Skeletal muscle satellite cell (primary cell): ENCODE measurements around the gene VIPR2.
"Not testable (repeated sequence)": the region's sequence is repeated elsewhere in the genome, so short reads cannot be mapped to it uniquely, and the experiment has no call there.

Experiments
- H3K27me3 ChIP-seq: 2 replicates; pipeline ENCODE4 v1.7.0; 2013; ENCODE audit warnings: low read length; ENCODE audit not compliant: control insufficient read depth, insufficient read depth
- H3K36me3 ChIP-seq: 2 replicates; pipeline ENCODE4 v1.7.0; 2013; ENCODE audit warnings: mild to moderate bottlenecking, control low read depth, low read length; ENCODE audit not compliant: insufficient read depth
- H3K4me1 ChIP-seq: 2 replicates; pipeline ENCODE4 v1.7.0; 2013; ENCODE audit warnings: low read length; ENCODE audit not compliant: control insufficient read depth, insufficient read depth
- H3K4me2 ChIP-seq: 2 replicates; pipeline ENCODE4 v1.7.0; 2013; ENCODE audit warnings: mild to moderate bottlenecking, low read length
- H3K4me3 ChIP-seq: 2 replicates; pipeline ENCODE4 v1.7.0; 2013; ENCODE audit warnings: low read length
- H3K9ac ChIP-seq: 2 replicates; pipeline ENCODE4 v1.7.0; 2013; ENCODE audit warnings: mild to moderate bottlenecking, low read depth, low read length, moderate library complexity
- H3K9me3 ChIP-seq: replicated peaks from 2 replicates; pipeline ENCODE4 v1.7.0; 2013; ENCODE audit warnings: mild to moderate bottlenecking, control low read depth, low read length

Gene VIPR2

DNA sequence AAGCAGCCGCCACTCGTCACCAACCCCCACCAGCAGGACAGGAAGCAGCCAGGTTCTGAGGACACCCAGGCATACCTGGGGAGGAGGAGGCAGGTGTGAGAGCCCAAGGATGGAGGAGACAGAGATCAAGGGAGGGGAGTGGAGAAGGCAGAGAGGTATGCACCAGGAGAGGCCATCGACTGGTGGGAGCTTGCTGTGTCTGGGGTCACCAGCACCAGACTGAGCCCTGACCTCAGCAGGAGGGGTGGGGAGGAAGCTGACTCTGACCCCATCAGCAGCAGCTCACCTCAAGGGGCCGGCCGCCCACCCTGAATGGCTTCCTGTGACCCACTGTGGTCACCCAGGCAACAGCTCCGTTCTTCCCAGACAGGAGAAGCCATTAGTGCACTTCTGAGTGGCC lies 7.8 kb downstream of the VIPR2 start:
- Histone ChIP-seq H3K27me3 (no peaks in the 10 kb centered on the region), H3K4me2 (no peak overlapping the region), H3K9me3 (no peaks in the 10 kb centered on the region), H3K36me3 (no peaks in the 10 kb centered on the region), H3K4me1 (no peaks in the 10 kb centered on the region), H3K9ac (no peak overlapping the region), H3K4me3 (no peak overlapping the region)

DNA sequence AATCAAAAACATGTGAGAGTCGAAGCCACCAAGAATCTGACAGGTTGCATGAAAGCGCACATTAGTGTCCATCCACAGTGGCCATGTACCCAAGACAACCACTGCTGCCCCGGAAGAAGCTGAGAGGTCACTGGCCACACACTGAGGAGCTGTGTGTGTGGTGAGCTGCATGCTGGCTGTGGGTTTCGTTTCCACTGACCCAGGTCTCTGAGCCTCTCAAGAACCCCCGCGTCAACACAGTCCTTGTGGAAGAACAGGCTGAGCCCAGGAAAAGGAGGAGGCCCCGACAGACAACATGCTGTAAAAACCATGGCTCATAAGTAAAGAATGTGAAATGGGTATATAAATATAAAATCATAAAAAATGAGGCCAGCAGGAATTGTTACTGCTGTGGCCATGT lies 8.2 kb downstream of the VIPR2 start:
- Histone ChIP-seq H3K9ac (no peak overlapping the region), H3K9me3 (no peaks in the 10 kb centered on the region), H3K27me3 (no peaks in the 10 kb centered on the region), H3K4me3 (no peak overlapping the region), H3K4me1 (no peaks in the 10 kb centered on the region), H3K36me3 (no peaks in the 10 kb centered on the region), H3K4me2 (no peak overlapping the region)

GRCh38 chr7:159136013-159136412 lies 8.7 kb downstream of the VIPR2 start:
- Histone ChIP-seq H3K4me3 (no peak overlapping the region), H3K4me1 (no peaks in the 10 kb centered on the region), H3K36me3 (no peaks in the 10 kb centered on the region), H3K9ac (no peak overlapping the region), H3K9me3 (no peaks in the 10 kb centered on the region), H3K27me3 (no peaks in the 10 kb centered on the region), H3K4me2 (no peak overlapping the region)

GRCh38 chr7:159132670-159133443 lies 11.8 kb downstream of the VIPR2 start:
- H3K9me3 ChIP-seq, H3K4me1 ChIP-seq, H3K4me2 ChIP-seq, H3K36me3 ChIP-seq, H3K4me3 ChIP-seq, H3K9ac ChIP-seq, H3K27me3 ChIP-seq: not testable (repeated sequence)

GRCh38 chr7:159130820-159131219 lies 13.8 kb downstream of the VIPR2 start:
- Histone ChIP-seq H3K4me2 (no peak overlapping the region), H3K27me3 (no peaks in the 10 kb centered on the region), H3K9me3 (peaks cover 2% of the 10 kb centered on the region), H3K4me3 (no peak overlapping the region), H3K9ac (no peak overlapping the region), H3K4me1 (no peaks in the 10 kb centered on the region), H3K36me3 (no peaks in the 10 kb centered on the region)

DNA sequence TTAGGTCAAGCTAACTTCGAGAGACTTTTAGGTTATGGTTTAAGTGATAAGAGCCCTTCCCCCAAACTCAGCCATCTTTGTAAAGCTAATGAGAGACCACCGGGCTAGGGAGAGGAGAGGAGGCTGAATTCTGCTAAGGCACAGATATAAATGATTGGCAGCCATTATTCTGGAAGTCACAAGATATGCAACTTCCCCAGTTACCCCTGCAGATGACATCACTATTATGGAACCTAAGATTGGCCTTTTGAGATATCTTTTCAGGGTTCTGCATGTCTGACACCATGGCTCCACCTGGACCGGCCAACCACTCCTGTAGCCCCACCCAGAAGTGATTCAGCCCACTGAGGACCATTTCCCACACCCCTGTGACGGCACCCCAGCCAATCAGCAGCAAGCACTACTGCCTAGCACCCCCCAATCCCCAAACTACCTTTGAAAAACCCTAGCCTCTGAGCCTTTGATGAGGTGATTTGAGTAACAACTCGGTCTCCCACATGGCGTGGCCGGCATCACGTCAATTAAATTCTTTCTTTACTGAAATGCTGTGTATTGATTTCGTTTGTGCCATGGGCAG lies 14.4 kb downstream of the VIPR2 start:
- Histone ChIP-seq H3K36me3 (no peaks in the 10 kb centered on the region), H3K9ac (no peak overlapping the region), H3K4me1 (no peaks in the 10 kb centered on the region), H3K4me3 (no peak overlapping the region), H3K4me2 (no peak overlapping the region), H3K27me3 (no peaks in the 10 kb centered on the region), H3K9me3 (peaks cover 2% of the 10 kb centered on the region)

DNA sequence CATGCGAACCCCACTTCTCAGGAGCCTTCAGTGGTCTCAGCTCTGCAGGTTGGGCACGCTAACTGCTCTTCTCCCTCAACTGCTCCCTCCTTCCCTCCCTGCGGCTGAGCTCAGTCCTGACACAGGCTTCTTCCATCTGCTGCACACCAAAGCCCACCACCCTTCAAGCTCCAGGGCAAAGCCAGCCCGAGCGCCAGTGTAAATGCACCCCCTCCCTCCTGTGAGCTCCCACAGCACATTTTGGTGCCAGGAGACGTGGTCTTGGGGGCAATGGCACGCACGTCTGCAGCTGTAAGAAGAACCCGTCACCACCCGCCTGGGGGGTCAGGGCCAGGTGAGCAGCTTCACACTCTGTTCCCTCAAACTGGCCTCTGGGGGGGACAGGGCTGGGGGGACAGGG lies 15.9 kb downstream of the VIPR2 start:
- no peak overlapping the region for H3K4me2 ChIP-seq
- no peaks in the 10 kb centered on the region for H3K36me3 ChIP-seq
- no peaks in the 10 kb centered on the region for H3K27me3 ChIP-seq
- H3K9me3 ChIP-seq: peaks cover 2% of the 10 kb centered on the region
- H3K9ac ChIP-seq: no peak overlapping the region
- no peaks in the 10 kb centered on the region for H3K4me1 ChIP-seq
- no peak overlapping the region for H3K4me3 ChIP-seq

GRCh38 chr7:159127691-159128642 lies 16.7 kb downstream of the VIPR2 start:
- H3K9me3 ChIP-seq: peaks cover 2% of the 10 kb centered on the region
- H3K4me2 ChIP-seq: no peak overlapping the region
- H3K27me3 ChIP-seq: no peaks in the 10 kb centered on the region
- no peak overlapping the region for H3K9ac ChIP-seq
- no peaks in the 10 kb centered on the region for H3K4me1 ChIP-seq
- no peaks in the 10 kb centered on the region for H3K36me3 ChIP-seq
- no peak overlapping the region for H3K4me3 ChIP-seq

DNA sequence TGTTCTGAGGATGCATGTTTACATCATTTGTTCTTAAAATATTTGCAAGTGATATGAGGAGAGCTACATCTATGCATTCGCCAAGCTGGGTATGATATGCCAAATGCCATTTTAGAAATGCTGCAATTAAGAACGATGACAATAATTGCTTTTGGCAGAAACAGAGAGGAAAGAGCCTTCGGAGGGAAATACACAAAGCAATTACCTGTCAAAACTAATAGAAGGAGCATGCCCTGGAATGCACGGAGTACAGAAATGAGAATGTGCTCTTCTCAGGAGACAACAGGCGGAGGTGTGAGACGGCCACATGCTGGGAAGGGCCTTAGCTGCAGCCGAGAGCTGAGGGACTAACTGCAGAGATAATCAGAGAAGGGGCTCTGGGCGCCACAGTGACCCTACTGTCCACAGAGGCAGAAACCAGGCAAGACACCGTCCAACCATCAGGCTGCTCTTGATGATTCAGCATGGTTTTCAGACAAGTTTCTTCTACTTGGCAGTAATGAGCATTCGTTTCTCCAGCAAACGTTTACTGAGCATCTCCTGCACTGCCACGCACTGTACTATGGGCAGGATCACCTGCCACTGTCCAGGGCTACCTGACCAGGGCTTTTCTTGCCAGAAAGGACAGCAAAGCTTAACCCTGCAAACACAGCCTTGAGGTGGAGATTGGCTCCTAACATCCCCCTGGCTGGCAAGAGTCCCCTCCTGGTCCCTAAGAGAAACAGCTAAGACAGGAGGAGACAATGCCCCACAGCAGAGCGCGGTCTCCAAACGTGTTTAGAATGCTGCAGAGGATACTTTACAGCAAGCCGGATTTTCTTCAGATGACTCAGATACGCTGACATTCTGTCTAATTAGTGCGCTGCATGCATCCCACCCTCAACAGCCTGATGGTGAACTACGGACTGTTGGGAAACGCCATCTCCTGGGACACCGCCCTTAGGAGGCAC lies 18.1 kb downstream of the VIPR2 start:
- H3K36me3 ChIP-seq: no peaks in the 10 kb centered on the region
- peaks cover 2% of the 10 kb centered on the region for H3K9me3 ChIP-seq
- H3K9ac ChIP-seq: no peak overlapping the region
- H3K4me2 ChIP-seq: no peak overlapping the region
- H3K27me3 ChIP-seq: no peaks in the 10 kb centered on the region
- no peak overlapping the region for H3K4me3 ChIP-seq
- no peaks in the 10 kb centered on the region for H3K4me1 ChIP-seq

GRCh38 chr7:159125955-159126270 lies 18.8 kb downstream of the VIPR2 start:
- no peak overlapping the region for H3K9ac ChIP-seq
- no peaks in the 10 kb centered on the region for H3K27me3 ChIP-seq
- H3K9me3 ChIP-seq: peaks cover 5% of the 10 kb centered on the region

More at GRCh38 chr7:159125955-159126270, 18.8 kb downstream of the VIPR2 start:
- Histone ChIP-seq H3K4me3 (no peak overlapping the region), H3K4me1 (no peaks in the 10 kb centered on the region), H3K4me2 (no peak overlapping the region), H3K36me3 (no peaks in the 10 kb centered on the region)
